Activated CD4-positive, alpha-beta T cell treated with anti-CD3 and anti-CD28 coated beads, Interleukin-2, amount 10 ng/mL, durations not matched to agents 7 days and 5 days (primary cell): Measurements from ENCODE around the gene TRMT2A. TPM values are rescaled to one million over a fixed set of nuclear protein-coding genes. Genes with fewer than 3 reads are reported as not detected.

ENCODE experiments used
- CTCF ChIA-PET: fragments of 350-600 bp; sonication (Branson Sonifier 250); formaldehyde crosslinking; loops from one replicate; lab custom pipeline; 2021; ENCODE audit warnings: antibody characterized with exemption; lab: Charles Lee
- POLR2A ChIA-PET: fragments of 350-600 bp; sonication (Branson Sonifier 250); formaldehyde crosslinking; loops from one replicate; lab custom pipeline; 2021; ENCODE audit warnings: antibody characterized with exemption; lab: Charles Lee
- DNase-seq: peaks from one replicate; pipeline ENCODE4 v3.0.0-alpha.2; 2020
- H3K27ac Mint-ChIP-seq: one replicate; pipeline ENCODE4 v1.8.0; 2021; ENCODE audit warnings: mild to moderate bottlenecking, moderate library complexity, mixed read lengths
- H3K27me3 Mint-ChIP-seq: one replicate; pipeline ENCODE4 v1.8.0; 2021; ENCODE audit warnings: mixed read lengths
- H3K36me3 Mint-ChIP-seq: one replicate; pipeline ENCODE4 v1.8.0; 2021; ENCODE audit warnings: low read depth, mixed read lengths
- H3K4me1 Mint-ChIP-seq: one replicate; pipeline ENCODE4 v1.8.0; 2021; ENCODE audit warnings: mixed read lengths
- H3K4me3 Mint-ChIP-seq: one replicate; pipeline ENCODE4 v1.8.0; 2021; ENCODE audit warnings: mild to moderate bottlenecking, moderate library complexity, mixed read lengths
- H3K9me3 Mint-ChIP-seq: one replicate; pipeline ENCODE4 v1.8.0; 2021; ENCODE audit warnings: mixed read lengths
- total RNA-seq, 2 experiments: library from RNA; stranded (reverse); gene quantifications; one replicate each; pipeline ENCODE4 v1.2.3, GENCODE V29; 2021

TRMT2A gene
- total RNA-seq, 2 experiments from 2014 or later = 85.5 to 91.4 TPM

GRCh38 chr22:20109411-20110358, 7.3 kb downstream of the TRMT2A start:
- CTCF ChIA-PET = interaction anchor here (0.9 to 1.4 kb wide), 3 partner anchors 8 to 140 kb away, joined by 3 to 6 read pairs (median 3); partner anchors contain the start of gene TRMT2A
- Mint-ChIP-seq H3K36me3 (peaks cover 23% of the 10 kb centered on the region), H3K4me1 (peaks cover 19% of the 10 kb centered on the region), H3K9me3 (no peaks in the 10 kb centered on the region), H3K4me3 (no peak overlapping the region), H3K27ac (peak overlapping the region; percentile 42), H3K27me3 (no peaks in the 10 kb centered on the region)
- POLR2A ChIA-PET = no interaction called here
- no peak for DNase-seq

DNA sequence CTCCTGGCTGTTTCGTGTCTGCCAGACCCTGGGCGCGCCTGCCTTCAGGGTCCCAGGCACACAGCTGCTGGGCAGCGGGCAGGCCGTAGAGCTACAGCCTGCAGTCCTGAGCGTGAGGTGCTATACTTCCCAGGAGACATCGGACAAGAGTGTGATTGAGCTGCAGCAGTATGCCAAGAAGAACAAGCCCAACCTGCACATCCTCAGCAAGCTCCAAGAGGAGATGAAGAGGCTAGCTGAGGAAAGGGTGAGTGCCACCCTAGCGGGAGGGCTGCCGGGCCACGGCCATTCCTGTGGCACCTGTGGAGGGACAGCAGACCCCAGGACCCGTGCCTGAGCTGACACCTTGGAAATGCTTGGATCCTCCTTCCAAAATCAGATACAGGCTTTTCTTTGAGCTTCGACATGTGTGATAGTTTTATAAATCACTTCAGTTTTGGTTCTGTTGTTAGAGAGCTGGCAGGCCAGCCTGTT, 8.2 kb downstream of the TRMT2A start:
- Mint-ChIP-seq H3K4me1 (peaks cover 14% of the 10 kb centered on the region), H3K36me3 (peaks cover 16% of the 10 kb centered on the region)
- no peak for DNase-seq

DNA sequence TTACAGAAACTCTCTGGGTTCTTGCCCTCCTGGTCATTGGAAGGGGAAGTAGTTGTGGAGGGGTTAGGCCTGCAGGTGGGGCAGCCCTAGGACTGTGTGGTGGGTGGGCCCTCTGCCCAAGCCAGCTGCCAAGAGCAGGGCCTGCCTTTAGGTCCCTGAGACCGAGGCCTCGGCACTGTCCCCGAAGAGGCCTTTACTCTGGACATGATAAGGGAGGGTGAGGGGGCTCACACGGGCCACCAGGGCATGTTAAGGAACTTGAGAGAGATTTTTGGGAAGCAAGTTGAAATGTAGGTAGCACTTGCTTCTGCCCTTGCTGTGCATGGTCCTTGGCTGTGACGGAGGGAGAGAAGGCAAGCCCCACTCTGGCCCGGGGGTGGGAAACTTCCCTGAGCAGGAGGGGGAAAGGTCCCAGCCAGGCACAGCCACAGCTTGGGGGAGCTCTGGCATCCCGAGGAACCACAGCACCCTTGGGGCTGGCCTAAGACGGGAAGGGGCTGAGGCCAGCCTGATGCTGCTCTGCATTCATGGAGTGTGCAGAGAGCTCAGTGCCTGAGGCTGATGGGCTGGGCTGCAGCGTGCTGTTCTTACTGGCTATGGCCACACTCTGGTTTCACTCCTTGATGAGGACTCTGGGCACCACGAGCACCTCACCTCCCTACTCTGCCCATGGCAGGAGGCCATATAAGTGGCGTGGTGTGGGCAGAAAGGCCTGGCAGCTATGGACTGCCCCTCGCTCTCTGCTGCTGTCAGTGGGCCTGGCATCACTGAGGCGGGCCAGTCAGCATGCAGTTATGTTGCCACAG, 8.9 kb downstream of the TRMT2A start:
- peaks cover 20% of the 10 kb centered on the region for H3K36me3 Mint-ChIP-seq
- peak overlapping the region; percentile 64 for H3K27ac Mint-ChIP-seq
- no peaks in the 10 kb centered on the region for H3K27me3 Mint-ChIP-seq
- no peak overlapping the region for H3K4me3 Mint-ChIP-seq
- H3K9me3 Mint-ChIP-seq = no peaks in the 10 kb centered on the region
- peaks cover 16% of the 10 kb centered on the region for H3K4me1 Mint-ChIP-seq
- POLR2A ChIA-PET = no interaction called here
- CTCF ChIA-PET = interaction anchor here (0.6 to 1.4 kb wide), 3 partner anchors 9 to 22 kb away, joined by 3 read pairs; partner anchors contain the start of gene TRMT2A
- DNase-seq = no peak

More for the DNA sequence above, 8.2 kb downstream of the TRMT2A start:
- Mint-ChIP-seq H3K27ac (peak overlapping the region; percentile 64), H3K27me3 (no peaks in the 10 kb centered on the region), H3K9me3 (no peaks in the 10 kb centered on the region), H3K4me3 (no peak overlapping the region)
- POLR2A ChIA-PET = no interaction called here
- CTCF ChIA-PET = interaction anchor here (0.6 to 1.2 kb wide), 2 partner anchors 9 to 22 kb away, joined by 3 read pairs; partner anchors contain the start of gene TRMT2A

DNA sequence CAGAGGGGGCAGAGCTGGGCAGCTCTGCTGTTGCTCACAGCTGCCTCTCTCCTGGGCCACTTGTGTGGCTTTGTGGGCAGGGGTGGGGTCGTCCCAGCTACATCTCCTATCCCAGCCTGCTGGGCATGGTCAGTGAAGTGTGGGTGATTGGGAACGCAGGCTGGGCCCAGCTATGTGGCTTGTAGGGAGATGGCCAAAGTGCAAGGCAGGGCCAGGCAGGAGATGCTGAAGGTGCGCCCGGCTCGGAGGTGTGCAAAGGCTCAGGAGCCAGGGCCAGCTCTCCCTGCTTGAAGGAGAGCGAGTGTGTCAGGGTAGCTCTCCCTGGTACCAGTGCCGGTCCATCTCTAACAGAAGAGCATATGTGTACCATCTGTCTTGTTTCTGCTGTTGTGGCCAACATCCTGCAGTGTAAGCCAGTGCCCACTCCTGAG, 9.5 kb downstream of the TRMT2A start:
- ChIA-PET POLR2A (interaction anchor here (0.5 kb wide), 1 partner anchor 88 kb away, joined by 3 read pairs; no protein-coding TSS in a partner anchor), CTCF (interaction anchor here (1.4 kb wide), 1 partner anchor 14 kb away, joined by 3 read pairs; no protein-coding TSS in a partner anchor)
- no peak for DNase-seq

DNA sequence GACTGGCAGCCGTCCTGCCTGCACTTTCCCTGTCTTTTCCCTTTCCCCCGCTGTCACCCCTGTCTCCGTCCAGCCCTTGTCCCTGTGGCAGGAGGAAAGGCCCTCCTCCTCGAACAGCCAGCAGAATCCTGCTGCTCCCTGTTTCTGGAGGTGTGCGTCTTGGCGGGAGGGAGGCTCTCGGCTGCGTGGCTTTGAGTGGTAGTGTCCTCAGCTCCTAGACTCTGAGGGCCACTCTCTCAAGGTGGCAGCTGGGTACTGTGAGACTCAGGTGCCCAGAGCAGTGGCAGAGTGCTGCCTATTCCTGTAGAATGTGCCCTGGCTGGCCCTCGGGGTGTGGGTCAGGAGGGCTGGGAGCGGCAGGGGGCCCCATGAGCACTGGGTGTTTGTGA, 10.2 kb downstream of the TRMT2A start:
- H3K27ac Mint-ChIP-seq = no peak overlapping the region
- peaks cover 19% of the 10 kb centered on the region for H3K4me1 Mint-ChIP-seq
- no peaks in the 10 kb centered on the region for H3K9me3 Mint-ChIP-seq
- no peaks in the 10 kb centered on the region for H3K27me3 Mint-ChIP-seq
- H3K4me3 Mint-ChIP-seq = no peak overlapping the region
- no peak for DNase-seq
- ChIA-PET POLR2A (interaction anchor here (0.5 kb wide), 1 partner anchor 88 kb away, joined by 3 read pairs; no protein-coding TSS in a partner anchor), CTCF (interaction anchor here (0.8 to 1.4 kb wide), 2 partner anchors 13 to 29 kb away, joined by 3 read pairs; no protein-coding TSS in a partner anchor)
- H3K36me3 Mint-ChIP-seq = peaks cover 20% of the 10 kb centered on the region

More for the DNA sequence above, 9.5 kb downstream of the TRMT2A start:
- H3K4me1 Mint-ChIP-seq = peaks cover 17% of the 10 kb centered on the region
- H3K4me3 Mint-ChIP-seq = no peak overlapping the region
- no peaks in the 10 kb centered on the region for H3K27me3 Mint-ChIP-seq
- H3K27ac Mint-ChIP-seq = no peak overlapping the region
- peaks cover 20% of the 10 kb centered on the region for H3K36me3 Mint-ChIP-seq
- no peaks in the 10 kb centered on the region for H3K9me3 Mint-ChIP-seq

- H3K36me3 Mint-ChIP-seq = peaks cover 21% of the 10 kb centered on the region
- CTCF ChIA-PET = interaction anchor here (0.8 to 1.4 kb wide), 2 partner anchors 12 to 28 kb away, joined by 3 read pairs; no protein-coding TSS in a partner anchor
- H3K4me3 Mint-ChIP-seq = no peak overlapping the region
- H3K27ac Mint-ChIP-seq = no peak overlapping the region
- H3K4me1 Mint-ChIP-seq = peaks cover 18% of the 10 kb centered on the region
- H3K9me3 Mint-ChIP-seq = no peaks in the 10 kb centered on the region
- POLR2A ChIA-PET = no interaction called here
- DNase-seq = no peak
- H3K27me3 Mint-ChIP-seq = no peaks in the 10 kb centered on the region
Observed at GRCh38 chr22:20106205-20106848, 10.7 kb downstream of the TRMT2A start.

- Mint-ChIP-seq H3K36me3 (peaks cover 16% of the 10 kb centered on the region), H3K27ac (peak overlapping the region; percentile 13), H3K27me3 (no peaks in the 10 kb centered on the region), H3K4me1 (peaks cover 18% of the 10 kb centered on the region), H3K9me3 (no peaks in the 10 kb centered on the region), H3K4me3 (no peak overlapping the region)
- ChIA-PET CTCF (no interaction called here), POLR2A (no interaction called here)
- DNase-seq = no peak
Observed at GRCh38 chr22:20105456-20106204, 11.4 kb downstream of the TRMT2A start.

GRCh38 chr22:20102203-20102780, 14.7 kb downstream of the TRMT2A start:
- peaks cover 47% of the 10 kb centered on the region for H3K4me1 Mint-ChIP-seq

GRCh38 chr22:20101638-20102037, 15.4 kb downstream of the TRMT2A start:
- no peaks in the 10 kb centered on the region for H3K27me3 Mint-ChIP-seq
- H3K4me3 Mint-ChIP-seq = no peak overlapping the region
- H3K36me3 Mint-ChIP-seq = peaks cover 43% of the 10 kb centered on the region
- no peak for DNase-seq
- ChIA-PET CTCF (interaction anchor here (1.2 kb wide), 1 partner anchor 70 kb away, joined by 6 read pairs; no protein-coding TSS in a partner anchor), POLR2A (no interaction called here)
- no peaks in the 10 kb centered on the region for H3K9me3 Mint-ChIP-seq
- peaks cover 48% of the 10 kb centered on the region for H3K4me1 Mint-ChIP-seq
- H3K27ac Mint-ChIP-seq = peak overlapping the region; percentile 90

More at GRCh38 chr22:20102203-20102780, 14.7 kb downstream of the TRMT2A start:
- ChIA-PET POLR2A (interaction anchor here (0.7 kb wide), 1 partner anchor 358 kb away, joined by 5 read pairs; no protein-coding TSS in a partner anchor), CTCF (interaction anchor here (1.0 kb wide), 1 partner anchor 9 kb away, joined by 3 read pairs; no protein-coding TSS in a partner anchor)
- Mint-ChIP-seq H3K36me3 (peaks cover 37% of the 10 kb centered on the region), H3K27me3 (no peaks in the 10 kb centered on the region), H3K27ac (peak overlapping the region; percentile 19), H3K9me3 (no peaks in the 10 kb centered on the region), H3K4me3 (no peak overlapping the region)
- DNase-seq = no peak

GRCh38 chr22:20099099-20099711, 17.8 kb downstream of the TRMT2A start:
- ChIA-PET POLR2A (no interaction called here), CTCF (interaction anchor here (0.9 kb wide), 1 partner anchor 40 kb away, joined by 3 read pairs; no protein-coding TSS in a partner anchor)
- Mint-ChIP-seq H3K9me3 (no peaks in the 10 kb centered on the region), H3K4me3 (peak overlapping the region; percentile 58), H3K4me1 (peaks cover 55% of the 10 kb centered on the region), H3K27ac (peak overlapping the region; percentile 90), H3K36me3 (peaks cover 64% of the 10 kb centered on the region), H3K27me3 (no peaks in the 10 kb centered on the region)
- no peak for DNase-seq
